ENCODE results near the gene PLEKHG5.

PLEKHG5 gene, protein sequence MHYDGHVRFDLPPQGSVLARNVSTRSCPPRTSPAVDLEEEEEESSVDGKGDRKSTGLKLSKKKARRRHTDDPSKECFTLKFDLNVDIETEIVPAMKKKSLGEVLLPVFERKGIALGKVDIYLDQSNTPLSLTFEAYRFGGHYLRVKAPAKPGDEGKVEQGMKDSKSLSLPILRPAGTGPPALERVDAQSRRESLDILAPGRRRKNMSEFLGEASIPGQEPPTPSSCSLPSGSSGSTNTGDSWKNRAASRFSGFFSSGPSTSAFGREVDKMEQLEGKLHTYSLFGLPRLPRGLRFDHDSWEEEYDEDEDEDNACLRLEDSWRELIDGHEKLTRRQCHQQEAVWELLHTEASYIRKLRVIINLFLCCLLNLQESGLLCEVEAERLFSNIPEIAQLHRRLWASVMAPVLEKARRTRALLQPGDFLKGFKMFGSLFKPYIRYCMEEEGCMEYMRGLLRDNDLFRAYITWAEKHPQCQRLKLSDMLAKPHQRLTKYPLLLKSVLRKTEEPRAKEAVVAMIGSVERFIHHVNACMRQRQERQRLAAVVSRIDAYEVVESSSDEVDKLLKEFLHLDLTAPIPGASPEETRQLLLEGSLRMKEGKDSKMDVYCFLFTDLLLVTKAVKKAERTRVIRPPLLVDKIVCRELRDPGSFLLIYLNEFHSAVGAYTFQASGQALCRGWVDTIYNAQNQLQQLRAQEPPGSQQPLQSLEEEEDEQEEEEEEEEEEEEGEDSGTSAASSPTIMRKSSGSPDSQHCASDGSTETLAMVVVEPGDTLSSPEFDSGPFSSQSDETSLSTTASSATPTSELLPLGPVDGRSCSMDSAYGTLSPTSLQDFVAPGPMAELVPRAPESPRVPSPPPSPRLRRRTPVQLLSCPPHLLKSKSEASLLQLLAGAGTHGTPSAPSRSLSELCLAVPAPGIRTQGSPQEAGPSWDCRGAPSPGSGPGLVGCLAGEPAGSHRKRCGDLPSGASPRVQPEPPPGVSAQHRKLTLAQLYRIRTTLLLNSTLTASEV

DNA sequence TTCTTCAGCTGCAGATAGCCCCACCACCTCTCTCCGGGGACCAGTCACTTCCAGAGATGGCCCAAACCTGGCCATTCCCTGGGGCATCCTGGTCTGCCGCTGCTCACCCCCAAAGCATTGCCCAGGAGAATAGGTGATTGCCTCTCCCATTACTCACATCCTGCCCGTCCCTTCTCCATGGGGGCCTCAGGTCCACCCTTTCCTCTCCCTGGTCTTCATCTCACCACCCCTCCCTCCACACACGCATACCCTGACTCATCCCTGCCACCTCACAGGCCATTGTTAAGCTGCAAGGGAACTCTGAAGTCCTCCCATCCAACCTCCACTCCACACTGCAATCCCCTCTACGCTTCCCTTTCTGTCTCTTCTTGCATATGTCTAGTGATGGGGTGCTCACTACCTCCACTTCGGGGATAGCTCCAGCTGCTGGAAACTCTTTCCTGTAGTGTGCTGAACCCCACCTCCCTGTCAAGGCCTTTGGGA is at the start of gene PLEKHG5:
TSS of gene PLEKHG5 (minus strand) at position 188 of the 483 bp plus-strand sequence. CDS start 14,096 bp downstream, outside the sequence.
- TF ChIP-seq, protein P1, sequence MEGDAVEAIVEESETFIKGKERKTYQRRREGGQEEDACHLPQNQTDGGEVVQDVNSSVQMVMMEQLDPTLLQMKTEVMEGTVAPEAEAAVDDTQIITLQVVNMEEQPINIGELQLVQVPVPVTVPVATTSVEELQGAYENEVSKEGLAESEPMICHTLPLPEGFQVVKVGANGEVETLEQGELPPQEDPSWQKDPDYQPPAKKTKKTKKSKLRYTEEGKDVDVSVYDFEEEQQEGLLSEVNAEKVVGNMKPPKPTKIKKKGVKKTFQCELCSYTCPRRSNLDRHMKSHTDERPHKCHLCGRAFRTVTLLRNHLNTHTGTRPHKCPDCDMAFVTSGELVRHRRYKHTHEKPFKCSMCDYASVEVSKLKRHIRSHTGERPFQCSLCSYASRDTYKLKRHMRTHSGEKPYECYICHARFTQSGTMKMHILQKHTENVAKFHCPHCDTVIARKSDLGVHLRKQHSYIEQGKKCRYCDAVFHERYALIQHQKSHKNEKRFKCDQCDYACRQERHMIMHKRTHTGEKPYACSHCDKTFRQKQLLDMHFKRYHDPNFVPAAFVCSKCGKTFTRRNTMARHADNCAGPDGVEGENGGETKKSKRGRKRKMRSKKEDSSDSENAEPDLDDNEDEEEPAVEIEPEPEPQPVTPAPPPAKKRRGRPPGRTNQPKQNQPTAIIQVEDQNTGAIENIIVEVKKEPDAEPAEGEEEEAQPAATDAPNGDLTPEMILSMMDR (IDR thresholded peaks at IDR 0.05; ENCODE audit: poor library complexity, severe bottlenecking) = no peak
- Histone ChIP-seq H3K4me1 (ENCODE audit: insufficient read depth, poor library complexity, severe bottlenecking) (peaks cover 23% of the 10 kb centered on the region), H3K27ac (ENCODE audit: poor library complexity, severe bottlenecking) (peak within 1 kb of the TSS; percentile 99), H3K27me3 (ENCODE audit: insufficient read depth, poor library complexity, severe bottlenecking) (no peaks in the 10 kb centered on the region), H3K9me3 (ENCODE audit: severe bottlenecking) (no peaks in the 10 kb centered on the region), H3K36me3 (ENCODE audit: low read depth) (peaks cover 4% of the 10 kb centered on the region), H3K4me3 (ENCODE audit: severe bottlenecking) (peak within 1 kb of the TSS; percentile 65)
- peak; percentile 62 for ATAC-seq (ENCODE audit: low read depth)
- peak; percentile 96 for DNase-seq (ENCODE audit: low spot score)

DNA sequence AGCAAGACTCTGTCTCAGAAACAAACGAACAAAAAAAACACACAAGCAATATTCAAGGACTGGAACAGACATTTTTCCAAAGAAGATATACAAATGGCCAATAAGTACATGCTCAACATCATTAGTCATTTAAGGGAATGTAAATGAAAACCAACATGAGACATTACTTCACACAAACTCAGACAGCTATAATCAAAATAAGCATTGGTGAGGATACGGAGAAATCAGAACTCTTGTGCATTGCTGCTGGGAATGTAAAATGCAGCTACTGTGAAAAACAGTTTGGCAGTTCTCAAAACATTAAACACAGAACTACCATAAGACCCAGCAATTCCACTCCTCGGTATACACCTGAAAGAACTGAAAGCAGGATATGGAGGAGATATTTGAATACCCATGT is 47.5 kb upstream of the PLEKHG5 start:
- H3K27me3 ChIP-seq (ENCODE audit: insufficient read depth, poor library complexity, severe bottlenecking) = no peaks in the 10 kb centered on the region
- H3K9me3 ChIP-seq (ENCODE audit: severe bottlenecking) = no peaks in the 10 kb centered on the region
- no peak for ATAC-seq (ENCODE audit: low read depth)
- no peak for DNase-seq (ENCODE audit: low spot score)
- no peak overlapping the region for H3K27ac ChIP-seq (ENCODE audit: poor library complexity, severe bottlenecking)
- no peak overlapping the region for H3K4me3 ChIP-seq (ENCODE audit: severe bottlenecking)
- H3K36me3 ChIP-seq (ENCODE audit: low read depth) = peaks cover 76% of the 10 kb centered on the region
- TF ChIP-seq, protein P1 (IDR thresholded peaks at IDR 0.05; ENCODE audit: poor library complexity, severe bottlenecking) = no peak
- no peaks in the 10 kb centered on the region for H3K4me1 ChIP-seq (ENCODE audit: insufficient read depth, poor library complexity, severe bottlenecking)

DNA sequence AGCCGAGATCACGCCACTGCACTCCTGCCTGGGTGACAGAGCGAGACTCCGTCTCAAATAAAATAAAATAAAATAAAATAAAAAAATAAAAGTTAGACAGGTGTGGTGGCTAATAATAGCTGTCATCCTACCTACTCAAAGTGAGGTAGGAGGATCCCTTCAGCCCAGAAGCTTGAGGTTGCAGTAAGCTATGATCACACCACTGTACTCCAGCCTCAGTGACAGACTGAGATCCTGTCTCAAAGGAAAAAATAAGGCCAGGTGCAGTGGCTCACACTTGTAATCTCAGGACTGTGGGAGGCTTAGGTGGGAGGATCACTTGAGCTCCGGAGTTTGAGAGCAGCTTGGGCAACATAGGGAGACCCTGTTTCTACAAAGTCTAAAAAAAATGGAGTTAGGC is 44.8 kb upstream of the PLEKHG5 start:
- no peaks in the 10 kb centered on the region for H3K9me3 ChIP-seq (ENCODE audit: severe bottlenecking)
- H3K27ac ChIP-seq (ENCODE audit: poor library complexity, severe bottlenecking) = no peak overlapping the region
- no peaks in the 10 kb centered on the region for H3K4me1 ChIP-seq (ENCODE audit: insufficient read depth, poor library complexity, severe bottlenecking)
- ATAC-seq (ENCODE audit: low read depth) = no peak
- H3K27me3 ChIP-seq (ENCODE audit: insufficient read depth, poor library complexity, severe bottlenecking) = no peaks in the 10 kb centered on the region
- TF ChIP-seq, protein P1 (IDR thresholded peaks at IDR 0.05; ENCODE audit: poor library complexity, severe bottlenecking) = no peak
- H3K36me3 ChIP-seq (ENCODE audit: low read depth) = peaks cover 79% of the 10 kb centered on the region
- H3K4me3 ChIP-seq (ENCODE audit: severe bottlenecking) = no peak overlapping the region
- no peak for DNase-seq (ENCODE audit: low spot score)

DNA sequence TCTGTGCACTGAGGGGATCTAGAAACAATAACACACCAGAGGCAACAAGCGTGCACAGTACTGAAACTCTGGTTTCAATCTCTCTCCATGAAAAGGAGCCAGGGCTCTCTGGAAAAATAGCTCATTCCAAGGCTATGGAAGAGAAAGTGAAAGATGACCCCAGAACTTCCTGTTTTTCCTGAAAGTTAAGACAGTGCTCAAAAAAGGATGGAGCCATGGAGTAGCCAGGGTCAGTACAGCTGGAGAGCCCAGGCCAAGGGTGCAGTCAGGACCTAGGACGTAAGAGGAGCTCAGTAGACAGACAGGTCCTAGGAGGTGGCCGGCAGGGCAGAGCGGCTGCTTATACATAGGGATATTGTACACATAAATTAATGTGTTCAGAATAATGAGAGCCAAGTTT is 43.7 kb upstream of the PLEKHG5 start:
- Histone ChIP-seq H3K27me3 (ENCODE audit: insufficient read depth, poor library complexity, severe bottlenecking) (no peaks in the 10 kb centered on the region), H3K27ac (ENCODE audit: poor library complexity, severe bottlenecking) (no peak overlapping the region), H3K4me3 (ENCODE audit: severe bottlenecking) (no peak overlapping the region), H3K9me3 (ENCODE audit: severe bottlenecking) (no peaks in the 10 kb centered on the region), H3K4me1 (ENCODE audit: insufficient read depth, poor library complexity, severe bottlenecking) (no peaks in the 10 kb centered on the region), H3K36me3 (ENCODE audit: low read depth) (peaks cover 82% of the 10 kb centered on the region)
- TF ChIP-seq, protein P1 (IDR thresholded peaks at IDR 0.05; ENCODE audit: poor library complexity, severe bottlenecking) = no peak
- ATAC-seq (ENCODE audit: low read depth) = no peak
- no peak for DNase-seq (ENCODE audit: low spot score)

All from RWPE2 (cell line).